Posterior vena cava (tissue), 2 donors: ENCODE data around the gene TTC33. TPM values are rescaled to one million over a fixed set of nuclear protein-coding genes. Genes with fewer than 3 reads are reported as not detected.
"Not testable (repeated sequence)": the region's sequence is repeated elsewhere in the genome, so short reads cannot be mapped to it uniquely, and the experiment has no call there.

Source experiments
- DNase-seq: peaks from one replicate; pipeline ENCODE4 v3.0.0-alpha.2; 2020; ENCODE audit warnings: low spot score
- intact Hi-C, 2 donors: fragments of 100-400 bp; cut with DNase I; formaldehyde crosslinking; loops; one replicate each; pipeline versions ENCODE4 v1.14.1 to v1.14.2; 2022 to 2023
- total RNA-seq, 2 donors: library from RNA; stranded (reverse); fragmentation: NEBNext Ultra II Directional; extraction: Animal tissue kit (Norgen Biotek cat#: 25700); gene quantifications; one replicate each; pipeline ENCODE4 v1.2.1, GENCODE V29; 2021
- donor health status: DM: yes; HTN: yes; CAD: no.
- donor health status: DM: yes; HTN: yes; CAD: no.

The TTC33 gene
- total RNA-seq, 2 donors from 2014 or later, result 13.3 to 18.2 TPM

GRCh38 chr5:40599676-40600075 lies 156.1 kb downstream of the TTC33 start:
- DNase-seq, result no peak
- intact Hi-C loops, result no loop called here

DNA sequence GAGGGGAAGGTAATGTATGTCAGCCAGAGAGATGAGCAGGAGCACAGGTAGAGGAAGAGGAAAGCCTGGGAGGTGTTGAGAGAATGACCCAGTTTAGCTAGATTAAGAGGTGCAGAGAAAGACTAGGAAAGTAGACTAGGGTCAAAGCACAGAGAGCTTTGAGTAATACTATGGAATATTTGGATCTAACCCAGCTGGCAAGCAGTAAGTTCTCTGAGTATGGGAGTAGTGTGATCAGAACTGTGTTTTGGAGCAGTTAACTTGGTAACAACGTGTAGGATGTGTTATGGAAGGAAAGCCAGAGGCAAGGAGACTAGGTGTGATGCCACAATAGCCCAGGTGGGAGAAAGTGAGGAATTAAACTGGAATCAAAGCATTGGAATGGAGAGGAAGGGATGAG lies 160.9 kb downstream of the TTC33 start:
- intact Hi-C loops, result no loop called here
- no peak for DNase-seq

DNA sequence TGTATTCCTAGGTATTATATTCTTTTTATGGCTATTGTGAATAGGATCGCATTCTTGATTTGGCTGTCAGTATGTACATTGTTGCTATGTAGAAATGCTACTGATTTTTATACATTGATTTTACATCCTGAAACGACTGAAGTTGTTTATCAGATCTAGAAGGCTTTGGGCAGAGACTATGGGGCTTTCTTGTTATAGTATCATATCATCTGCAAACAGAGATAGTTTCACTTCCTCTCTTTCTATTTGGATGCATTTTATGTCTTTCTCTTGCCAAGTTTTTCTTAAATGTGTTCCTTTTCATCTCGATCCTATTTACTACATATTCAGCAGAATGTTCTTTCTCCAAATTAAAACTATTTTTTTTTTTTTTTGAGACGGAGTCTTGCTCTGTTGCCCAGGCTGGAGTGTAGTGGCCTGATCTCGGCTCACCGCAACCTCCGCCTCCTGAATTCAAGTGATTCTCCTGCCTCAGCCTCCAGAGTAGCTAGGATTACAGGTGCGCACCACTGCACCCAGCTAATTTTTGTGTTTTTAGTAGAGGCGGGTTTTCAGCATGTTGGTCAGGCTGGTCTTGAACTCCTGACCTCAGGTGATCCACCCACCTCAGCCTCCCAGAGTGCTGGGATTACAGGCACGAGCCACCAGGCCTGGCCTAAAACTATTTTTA lies 163.9 kb downstream of the TTC33 start:
- DNase-seq, intact Hi-C loops: not testable (repeated sequence)

DNA sequence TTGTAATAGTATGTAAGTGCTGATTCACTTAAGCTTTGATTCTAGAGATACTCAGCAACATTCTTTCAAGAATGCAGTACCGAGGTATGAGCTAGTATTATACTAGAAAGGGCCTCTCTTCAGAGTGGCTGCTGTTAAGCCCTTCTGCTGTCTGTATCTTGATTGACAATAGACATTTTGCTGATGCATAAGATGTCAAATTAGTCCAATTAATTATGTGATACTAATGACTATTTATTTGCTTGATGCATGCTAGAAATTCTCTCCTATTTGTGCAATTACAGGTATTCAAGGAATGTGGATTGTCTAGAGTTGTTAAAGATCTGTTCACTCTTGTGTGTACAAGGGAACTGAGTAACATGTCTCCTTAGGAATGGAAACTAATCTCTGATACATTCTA lies 168.4 kb downstream of the TTC33 start:
- no peak for DNase-seq
- intact Hi-C loops, result loop anchor here in 1 of 2 donors (5.0 kb wide), 1 partner anchor 985 kb away; no protein-coding TSS in a partner anchor

GRCh38 chr5:40585537-40586267 lies 170.1 kb downstream of the TTC33 start:
- DNase-seq, result no peak
- intact Hi-C loops, result loop anchor here in 1 of 2 donors (5.0 kb wide), 1 partner anchor 983 kb away; no protein-coding TSS in a partner anchor

DNA sequence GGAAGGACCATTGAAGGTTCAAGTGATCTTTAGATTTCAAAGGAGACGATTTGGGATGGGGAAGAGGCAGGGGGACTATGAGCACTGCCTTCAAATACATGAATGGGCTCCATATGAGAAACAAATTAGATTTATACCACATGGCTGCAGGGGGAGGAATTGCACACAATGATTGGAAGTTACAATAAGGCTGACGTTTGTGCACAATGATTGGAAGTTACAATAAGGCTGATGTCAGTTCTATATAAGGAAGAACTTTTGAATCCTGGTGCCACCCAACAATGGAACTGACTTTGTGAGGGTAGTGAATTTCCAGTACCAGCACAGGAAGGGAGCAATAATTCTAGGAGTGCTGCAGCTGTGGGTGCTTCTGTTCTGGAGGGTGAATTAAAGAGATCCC lies 171.7 kb downstream of the TTC33 start:
- intact Hi-C loops, result no loop called here
- no peak for DNase-seq

DNA sequence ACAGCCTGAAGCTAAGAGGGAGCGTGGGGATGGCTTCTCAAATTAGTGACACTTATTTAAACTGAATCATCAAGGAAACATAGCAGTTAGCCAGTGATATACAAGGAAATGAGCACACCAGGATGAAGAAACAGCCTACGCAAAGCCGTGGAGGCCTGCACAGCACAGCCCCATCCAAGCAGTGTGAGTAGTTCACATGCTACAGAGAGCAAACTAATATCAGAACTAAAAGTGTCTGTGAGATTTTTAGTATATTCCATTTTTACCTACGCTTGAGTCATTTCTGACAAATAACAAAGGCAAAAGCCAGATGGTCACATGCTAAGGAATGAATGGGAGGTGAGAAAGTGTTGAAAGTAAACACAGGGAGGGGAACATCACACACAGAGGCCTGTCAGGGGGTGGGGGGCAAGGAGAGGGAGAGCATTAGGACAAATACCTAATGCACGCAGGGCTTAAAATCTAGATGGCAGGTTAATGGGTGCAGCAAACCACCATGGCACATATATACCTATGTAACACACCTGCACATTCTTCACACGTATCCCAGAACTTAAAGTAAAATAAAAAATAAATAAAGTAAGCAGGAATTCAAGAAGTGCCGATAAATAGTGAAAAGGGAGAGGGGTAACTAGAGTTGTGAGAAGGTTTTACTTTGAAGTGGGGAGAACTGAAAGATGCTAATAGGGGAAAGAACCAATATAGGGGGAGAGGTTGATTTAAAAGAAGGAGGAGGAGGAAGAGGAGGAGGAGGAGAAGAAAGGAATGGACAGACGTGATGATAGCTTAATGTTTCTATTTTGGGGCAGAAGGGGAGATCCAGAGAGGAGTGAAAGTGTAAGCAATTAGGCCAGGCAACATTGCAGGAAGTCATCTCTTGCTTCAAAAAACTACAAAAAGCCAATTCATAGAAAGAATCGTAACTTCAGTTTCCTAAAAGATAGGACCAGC lies 177.0 kb downstream of the TTC33 start:
- intact Hi-C loops, result no loop called here
- no peak for DNase-seq

DNA sequence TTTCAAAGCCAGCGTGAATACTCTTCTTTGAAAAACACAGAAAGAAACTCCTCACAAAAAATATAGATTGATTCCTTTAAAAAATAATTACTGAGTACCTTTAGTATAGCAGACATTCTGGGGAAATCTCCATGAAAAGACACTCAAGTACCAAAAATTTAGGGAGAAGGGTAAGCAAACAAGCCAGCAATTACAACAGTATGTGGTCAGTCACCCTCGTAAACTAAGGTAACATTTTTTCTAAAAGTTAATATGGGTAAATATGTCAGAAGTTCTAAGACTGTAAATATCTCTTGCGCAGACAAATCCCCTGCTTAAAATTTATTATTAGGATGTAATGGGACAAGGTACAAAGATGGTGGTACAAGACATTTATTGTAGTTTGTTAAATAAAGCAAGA lies 178.0 kb downstream of the TTC33 start:
- no peak for DNase-seq
- intact Hi-C loops, result no loop called here

DNA sequence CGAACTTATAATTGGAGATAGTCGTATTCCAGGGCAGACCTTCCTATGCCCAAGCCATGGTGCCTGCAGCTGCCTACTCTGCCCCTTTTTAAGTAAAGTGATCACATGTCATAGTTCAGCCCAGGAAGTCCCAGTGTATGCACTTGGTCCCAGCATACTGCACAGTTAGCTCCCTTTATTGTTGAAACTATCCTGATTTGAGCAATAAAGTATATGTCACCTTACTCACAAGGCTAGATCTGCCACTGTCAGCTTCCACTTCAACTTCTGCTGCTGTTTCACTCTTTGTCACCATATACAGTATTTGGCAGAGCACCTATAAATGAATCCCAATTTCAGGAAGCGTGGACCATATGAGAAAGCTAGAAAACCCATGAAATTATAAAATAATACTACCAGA lies 179.8 kb downstream of the TTC33 start:
- intact Hi-C loops, result no loop called here
- DNase-seq, result no peak

DNA sequence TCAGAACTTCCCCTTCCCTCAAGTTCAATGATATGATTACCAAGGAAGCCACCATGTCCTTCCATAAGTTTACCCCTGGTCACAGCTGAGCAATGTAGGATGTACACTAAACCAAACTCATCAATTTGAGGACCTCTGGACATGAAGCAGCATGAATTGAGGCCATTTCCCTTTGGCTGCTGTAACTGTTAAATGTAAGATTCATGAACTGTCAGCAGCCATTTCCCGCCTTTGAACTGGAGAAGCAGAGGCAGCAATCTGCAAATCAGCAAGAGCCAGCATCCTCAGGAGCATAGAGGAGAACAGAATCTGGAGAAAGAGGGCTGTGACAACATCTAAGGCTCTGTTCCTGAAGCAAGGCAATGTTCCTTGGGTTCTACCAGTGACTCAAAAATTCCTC lies 180.3 kb downstream of the TTC33 start:
- intact Hi-C loops, result no loop called here
- no peak for DNase-seq

DNA sequence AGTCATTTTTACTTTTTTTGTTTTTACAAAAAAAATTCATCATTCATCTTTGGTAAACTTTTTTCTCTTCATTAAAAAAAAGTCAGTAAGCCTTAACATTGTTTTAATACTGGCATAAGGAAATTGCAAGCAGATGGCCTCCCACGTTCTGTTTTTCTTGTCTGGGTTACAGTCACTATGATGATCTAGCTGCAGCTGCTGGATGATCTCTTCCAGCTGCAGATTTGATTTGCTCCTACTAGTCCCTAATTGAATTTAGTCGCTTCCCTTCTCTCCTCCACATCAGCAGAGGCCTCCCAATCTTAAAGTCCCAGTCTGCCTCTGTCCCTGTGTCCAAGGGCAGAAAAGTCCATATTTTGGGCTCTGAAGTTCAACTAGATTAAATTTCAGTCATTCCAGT lies 182.8 kb downstream of the TTC33 start:
- intact Hi-C loops, result no loop called here
- no peak for DNase-seq

- no peak for DNase-seq
- intact Hi-C loops, result no loop called here
Observed at GRCh38 chr5:40572391-40572790, 183.4 kb downstream of the TTC33 start.

DNA sequence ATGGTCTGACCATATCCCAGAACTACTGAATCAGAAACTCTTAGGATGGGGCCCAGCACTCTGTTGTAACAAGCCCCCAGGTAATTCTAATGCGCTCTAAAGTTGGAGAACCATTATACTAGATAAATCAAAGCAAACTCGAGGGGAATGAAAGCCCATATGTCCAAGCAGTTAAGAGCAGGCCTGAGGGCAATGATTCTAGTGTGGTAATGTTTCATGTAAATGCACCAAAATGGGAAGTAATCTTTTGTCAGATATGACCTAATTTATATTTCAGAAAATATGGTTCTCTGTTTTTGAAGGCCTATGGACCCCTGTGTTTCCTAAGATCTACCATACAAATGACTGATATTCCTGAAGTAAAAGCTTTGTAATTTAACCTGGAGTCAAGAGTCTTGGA lies 184.0 kb downstream of the TTC33 start:
- DNase-seq, result no peak
- intact Hi-C loops, result no loop called here

GRCh38 chr5:40570408-40571129 lies 185.2 kb downstream of the TTC33 start:
- no peak for DNase-seq
- intact Hi-C loops, result no loop called here

DNA sequence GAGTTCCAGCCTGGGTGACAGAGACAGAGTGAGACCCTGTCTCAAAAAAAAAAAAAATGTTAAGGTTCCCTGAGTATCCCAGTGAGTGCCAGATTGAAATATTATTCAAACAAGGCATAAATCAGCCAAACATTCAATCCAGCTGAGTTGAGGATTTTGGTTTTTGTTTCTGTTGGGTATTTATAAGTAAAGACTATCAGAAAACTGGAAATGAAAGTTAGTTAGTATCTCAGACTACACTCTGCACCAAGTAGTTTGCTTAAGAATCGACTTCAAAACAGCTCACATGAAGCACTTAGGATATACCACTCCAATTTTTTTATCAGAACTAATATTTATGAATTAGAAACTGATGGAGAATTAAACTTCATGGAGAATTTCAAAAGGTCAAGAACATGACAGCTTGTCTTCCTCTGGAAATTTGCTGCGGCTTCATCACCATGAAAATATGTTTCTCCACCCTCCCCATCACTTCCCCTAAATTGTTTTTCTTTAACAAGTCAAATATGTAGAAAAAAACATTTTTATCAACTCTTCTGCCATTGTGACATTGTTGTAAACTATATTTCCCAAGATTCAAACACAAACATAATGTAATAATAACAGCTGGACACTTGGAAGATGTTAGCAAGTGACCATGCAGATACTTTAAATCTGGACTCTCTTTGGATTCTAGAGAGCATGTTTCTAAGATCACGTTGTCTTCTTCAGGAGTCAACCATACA lies 186.1 kb downstream of the TTC33 start:
- no peak for DNase-seq
- intact Hi-C loops, result no loop called here

- DNase-seq, result no peak
- intact Hi-C loops, result no loop called here
Observed at GRCh38 chr5:40568548-40568947, 187.2 kb downstream of the TTC33 start.

DNA sequence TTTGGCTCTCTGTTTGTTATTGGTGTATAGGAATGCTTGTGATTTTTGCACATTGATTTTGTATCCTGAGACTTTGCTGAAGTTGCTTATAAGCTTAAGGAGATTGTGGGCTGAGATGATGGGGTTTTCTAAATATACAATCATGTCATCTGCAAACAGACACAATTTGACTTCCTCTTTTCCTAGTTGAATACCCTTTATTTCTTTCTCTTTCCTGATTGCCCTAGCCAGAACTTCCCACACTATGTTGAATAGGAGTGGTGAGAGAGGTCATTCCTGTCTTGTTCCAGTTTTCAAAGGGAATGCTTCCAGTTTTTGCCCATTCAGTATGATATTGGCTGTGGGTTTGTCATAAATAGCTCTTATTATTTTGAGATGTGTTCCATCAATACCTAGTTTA lies 192.6 kb downstream of the TTC33 start:
- intact Hi-C loops, DNase-seq: not testable (repeated sequence)

- intact Hi-C loops, result no loop called here
- no peak for DNase-seq
Observed at GRCh38 chr5:40560474-40561110, 195.2 kb downstream of the TTC33 start.
